Endothelial cell of umbilical vein (primary cell): ENCODE measurements around the gene CTSW. TPM values are rescaled to one million over a fixed set of nuclear protein-coding genes. Genes with fewer than 3 reads are reported as not detected.

Experiments used
- BruUV-seq: library from RNA; stranded (reverse); fragments of 400-500 nt; replicated peaks from 2 replicates; lab custom pipeline; 2021; lab: Mats Ljungman, UMichigan
- CTCF ChIA-PET: fragments of 300-600, 350-600 bp; sonication (Branson Sonifier 250); formaldehyde crosslinking; loops from one replicate; lab custom pipeline; 2021; ENCODE audit warnings: antibody characterized with exemption, inconsistent platforms; lab: Charles Lee
- POLR2A ChIA-PET: fragments of 300-600, 350-600 bp; sonication (Branson Sonifier 250); formaldehyde crosslinking; loops from one replicate; lab custom pipeline; 2021; ENCODE audit warnings: antibody characterized with exemption, inconsistent platforms; lab: Charles Lee
- DNase-seq: peaks from one replicate; pipeline ENCODE4 v3.0.0-alpha.2; 2011; ENCODE audit warnings: low read depth, low spot score
- FAIRE-seq: peaks from 2 replicates; lab custom pipeline; 2011; peaks lifted over from hg19 to GRCh38; lab: Jason Lieb, UNC
- H2AFZ ChIP-seq: 2 replicates; pipeline ENCODE4 v1.6.0; 2012; ENCODE audit warnings: low read depth, low read length, control low read depth, inconsistent platforms
- H3K27ac ChIP-seq: 2 replicates; pipeline ENCODE4 v1.5.1; 2011; ENCODE audit warnings: low read depth, mild to moderate bottlenecking, control low read depth, low read length, moderate library complexity; ENCODE audit not compliant: insufficient read depth
- H3K27me3 ChIP-seq, 2 experiments: 2 replicates each; pipeline versions ENCODE4 v1.6.0 to v1.6.1; 2011; ENCODE audit warnings: low read length in 2 of 2, mixed read lengths in 1 of 2; ENCODE audit not compliant: control insufficient read depth in 2 of 2, insufficient read depth in 2 of 2
- H3K36me3 ChIP-seq, 2 experiments: 2 replicates in 1 of 2; 3 replicates in 1 of 2; pipeline ENCODE4 v1.5.1; 2011; ENCODE audit warnings: low read length in 2 of 2, mild to moderate bottlenecking in 1 of 2, moderate library complexity in 1 of 2; ENCODE audit not compliant: control insufficient read depth in 2 of 2, insufficient read depth in 2 of 2; ENCODE audit errors: extremely low read depth in 1 of 2
- H3K4me1 ChIP-seq: 3 replicates; pipeline ENCODE4 v1.5.1; 2011; ENCODE audit warnings: mild to moderate bottlenecking, low read length; ENCODE audit not compliant: control insufficient read depth, insufficient read depth; ENCODE audit errors: extremely low read depth
- H3K4me2 ChIP-seq: 2 replicates; pipeline ENCODE4 v1.6.1; 2011; ENCODE audit warnings: low read length, control low read depth, mixed read lengths; ENCODE audit not compliant: insufficient read depth
- H3K4me3 ChIP-seq, 3 experiments: fragments of 200-600 bp in 1 of 3; sonication (generic), shearing (Covaris generic) in 1 of 3; replicated peaks in 1 of 3; 2 replicates each; pipeline ENCODE4 v1.5.1; 2011 to 2016; ENCODE audit warnings: control low read depth in 3 of 3, low read length in 3 of 3, mild to moderate bottlenecking in 2 of 3, inconsistent platforms in 1 of 3, low read depth in 1 of 3, moderate library complexity in 1 of 3; ENCODE audit not compliant: insufficient read depth in 1 of 3
- H3K79me2 ChIP-seq: 2 replicates; pipeline ENCODE4 v1.6.0; 2012; ENCODE audit warnings: low read length, inconsistent platforms; ENCODE audit not compliant: control insufficient read depth, insufficient read depth
- H3K9ac ChIP-seq: replicated peaks from 2 replicates; pipeline ENCODE3; 2011; ENCODE audit warnings: low read length, control low read depth; ENCODE audit not compliant: insufficient read depth; ENCODE audit errors: extremely low read depth
- H3K9me1 ChIP-seq: replicated peaks from 3 replicates; pipeline ENCODE4 v1.6.0; 2011; ENCODE audit warnings: mild to moderate bottlenecking, low read length; ENCODE audit not compliant: control insufficient read depth, insufficient read depth; ENCODE audit errors: extremely low read depth
- H3K9me3 ChIP-seq: replicated peaks from 2 replicates; pipeline ENCODE4 v1.5.1; 2012; ENCODE audit warnings: low read length, inconsistent platforms; ENCODE audit not compliant: control insufficient read depth, insufficient read depth
- H4K20me1 ChIP-seq: replicated peaks from 2 replicates; pipeline ENCODE3; 2011; ENCODE audit warnings: mild to moderate bottlenecking, low read length; ENCODE audit not compliant: control insufficient read depth, insufficient read depth; ENCODE audit errors: extremely low read depth
- JUN ChIP-seq: IDR thresholded peaks from 2 replicates; pipeline ENCODE4 v1.6.1; 2011; ENCODE audit warnings: borderline replicate concordance, low read depth; ENCODE audit not compliant: insufficient read length, insufficient read depth
- POLR2AphosphoS5 ChIP-seq: IDR thresholded peaks from 2 replicates; pipeline ENCODE4 v1.6.1; 2012; ENCODE audit warnings: low read depth, mild to moderate bottlenecking, control low read depth, low read length, moderate library complexity; ENCODE audit not compliant: insufficient read depth
- dilution Hi-C: fragments of 300-500 bp; cut with MboI; formaldehyde crosslinking; loops from one replicate; pipeline ENCODE4 v1.15.0; 2019; ENCODE audit warnings: low sequenced_read_pairs; ENCODE audit not compliant: extremely low pct_ligation_motif_present
- intact Hi-C: fragments of 100-400 bp; cut with micrococcal nuclease; formaldehyde crosslinking; loops from one replicate; pipeline ENCODE4 v1.10.0; 2022
- polyA plus RNA-seq, 4 experiments: library from polyadenylated mRNA; depleted of rRNA in 3 of 4; stranded (reverse) in 3 of 4; unstranded in 1 of 4; fragments of >200 nt; gene quantifications; 2 replicates each; pipeline versions ENCODE4 v1.2.1 to v1.2.3, GENCODE V29; 2011 to 2012; ENCODE audit warnings: missing spikeins in 1 of 4
- total RNA-seq: library from RNA; stranded (reverse); gene quantifications from 2 replicates; pipeline ENCODE4 v1.2.3, GENCODE V29; 2021
- TF ChIP-seq, protein P1 (sequence below), 2 donors: IDR thresholded peaks; 1 replicate in 1 of 2; 2 replicates in 1 of 2; pipeline ENCODE4 v1.5.1; 2011; ENCODE audit warnings: low read length in 2 of 2, mild to moderate bottlenecking in 2 of 2, moderate library complexity in 2 of 2, control low read depth in 1 of 2, inconsistent platforms in 1 of 2, low read depth in 1 of 2; ENCODE audit not compliant: insufficient read depth in 1 of 2; ENCODE audit errors: extremely low read depth in 1 of 2

CTSW gene
- total and polyA plus RNA-seq, 2 donors (not counting 3 experiments of a cell fraction or from before 2014, with no cell fraction given) = not detected

GRCh38 chr11:65871811-65872548 is 7.7 kb upstream of the CTSW start:
- H3K79me2 ChIP-seq = peaks cover 2% of the 10 kb centered on the region
- no peaks in the 10 kb centered on the region for H3K27me3 ChIP-seq
- ChIA-PET POLR2A (interaction anchor here (0.9 to 1.9 kb wide), 3 partner anchors 12 to 19 kb away, joined by 4 to 19 read pairs (median 11); partner anchors contain the start of genes CCDC85B, CFL1 and MUS81), CTCF (interaction anchor here (0.7 to 7.1 kb wide), 10 partner anchors 12 to 116 kb away, joined by 3 to 73 read pairs (median 4); partner anchors contain the start of genes AP5B1, CCDC85B, CFL1 and FIBP)
- peak overlapping the region; percentile 66 for H3K9ac ChIP-seq
- DNase-seq = peak; percentile 46
- peak overlapping the region; percentile 27 to 55 (median 42) for H3K4me3 ChIP-seq
- dilution Hi-C loops = no loop called here
- intact Hi-C loops = loop anchor here (1.0 to 2.0 kb wide), 2 partner anchors 12 to 17 kb away; partner anchors contain the start of genes FIBP and MUS81
- peak overlapping the region; percentile 57 for H3K4me2 ChIP-seq
- H3K36me3 ChIP-seq = peaks cover 0 to 16% of the 10 kb centered on the region in 2 experiments
- H3K9me1 ChIP-seq = no peaks in the 10 kb centered on the region
- peaks cover 17% of the 10 kb centered on the region for H3K4me1 ChIP-seq
- no peaks in the 10 kb centered on the region for H3K9me3 ChIP-seq
- FAIRE-seq = peak; percentile 74
- no TSS peak for BruUV-seq
- TF ChIP-seq, protein P1, sequence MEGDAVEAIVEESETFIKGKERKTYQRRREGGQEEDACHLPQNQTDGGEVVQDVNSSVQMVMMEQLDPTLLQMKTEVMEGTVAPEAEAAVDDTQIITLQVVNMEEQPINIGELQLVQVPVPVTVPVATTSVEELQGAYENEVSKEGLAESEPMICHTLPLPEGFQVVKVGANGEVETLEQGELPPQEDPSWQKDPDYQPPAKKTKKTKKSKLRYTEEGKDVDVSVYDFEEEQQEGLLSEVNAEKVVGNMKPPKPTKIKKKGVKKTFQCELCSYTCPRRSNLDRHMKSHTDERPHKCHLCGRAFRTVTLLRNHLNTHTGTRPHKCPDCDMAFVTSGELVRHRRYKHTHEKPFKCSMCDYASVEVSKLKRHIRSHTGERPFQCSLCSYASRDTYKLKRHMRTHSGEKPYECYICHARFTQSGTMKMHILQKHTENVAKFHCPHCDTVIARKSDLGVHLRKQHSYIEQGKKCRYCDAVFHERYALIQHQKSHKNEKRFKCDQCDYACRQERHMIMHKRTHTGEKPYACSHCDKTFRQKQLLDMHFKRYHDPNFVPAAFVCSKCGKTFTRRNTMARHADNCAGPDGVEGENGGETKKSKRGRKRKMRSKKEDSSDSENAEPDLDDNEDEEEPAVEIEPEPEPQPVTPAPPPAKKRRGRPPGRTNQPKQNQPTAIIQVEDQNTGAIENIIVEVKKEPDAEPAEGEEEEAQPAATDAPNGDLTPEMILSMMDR (IDR thresholded peaks at IDR 0.05; ENCODE audit: extremely low read depth in 1 of 2, insufficient read depth in 1 of 2, low read depth in 1 of 2, low read length in 2 of 2) = peak in 1 of 2 donors; percentile 17
- peak; percentile 29 for TF ChIP-seq POLR2AphosphoS5
- no peak for TF ChIP-seq JUN
- H4K20me1 ChIP-seq = no peaks in the 10 kb centered on the region
- H3K27ac ChIP-seq = peak overlapping the region; percentile 52
- H2AFZ ChIP-seq = peak overlapping the region; percentile 28
